Keratinocyte (primary cell): Measurements from ENCODE around the gene ZNF236. TPM values are rescaled to one million over a fixed set of nuclear protein-coding genes. Genes with fewer than 3 reads are reported as not detected.

Experiments
- DNase-seq: peaks from one replicate; pipeline ENCODE4 v3.0.0-alpha.2; 2011; ENCODE audit warnings: low read depth, missing footprints, low spot score
- FAIRE-seq: peaks from 2 replicates; lab custom pipeline; 2011; peaks lifted over from hg19 to GRCh38; lab: Jason Lieb, UNC
- H2AFZ ChIP-seq: 2 replicates; pipeline ENCODE4 v1.6.0; 2012; ENCODE audit warnings: low read length, control low read depth, inconsistent platforms; ENCODE audit not compliant: control insufficient read depth
- H3K27ac ChIP-seq: 2 replicates; pipeline ENCODE4 v1.5.1; 2011; ENCODE audit warnings: low read length; ENCODE audit not compliant: control insufficient read depth, insufficient read depth
- H3K27me3 ChIP-seq: 3 replicates; pipeline ENCODE4 v1.6.0; 2011; ENCODE audit warnings: low read length; ENCODE audit not compliant: control insufficient read depth, insufficient read depth; ENCODE audit errors: extremely low read depth
- H3K36me3 ChIP-seq, 2 experiments: 2 replicates in 1 of 2; 3 replicates in 1 of 2; pipeline ENCODE4 v1.5.1; 2011; ENCODE audit warnings: low read length in 2 of 2, mild to moderate bottlenecking in 1 of 2; ENCODE audit not compliant: control insufficient read depth in 2 of 2, insufficient read depth in 2 of 2; ENCODE audit errors: extremely low read depth in 1 of 2
- H3K4me1 ChIP-seq: 3 replicates; pipeline ENCODE4 v1.5.1; 2011; ENCODE audit warnings: low read length; ENCODE audit not compliant: control insufficient read depth, insufficient read depth; ENCODE audit errors: extremely low read depth
- H3K4me2 ChIP-seq: 3 replicates; pipeline ENCODE4 v1.6.0; 2011; ENCODE audit warnings: low read depth, low read length; ENCODE audit not compliant: control insufficient read depth, insufficient read depth; ENCODE audit errors: extremely low read depth
- H3K4me3 ChIP-seq, 3 experiments: fragments of 200-600 bp in 1 of 3; sonication (generic) in 1 of 3; 2 replicates in 2 of 3; 3 replicates in 1 of 3; pipeline ENCODE4 v1.5.1; 2011 to 2016; ENCODE audit warnings: low read length in 3 of 3, mild to moderate bottlenecking in 3 of 3, control low read depth in 2 of 3, inconsistent platforms in 1 of 3, low read depth in 1 of 3, mixed read lengths in 1 of 3, mixed run types in 1 of 3, moderate library complexity in 1 of 3; ENCODE audit not compliant: control insufficient read depth in 2 of 3, insufficient read depth in 2 of 3; ENCODE audit errors: extremely low read depth in 1 of 3
- H3K79me2 ChIP-seq: 2 replicates; pipeline ENCODE4 v1.6.0; 2012; ENCODE audit warnings: low read length; ENCODE audit not compliant: control insufficient read depth, insufficient read depth
- H3K9ac ChIP-seq: 3 replicates; pipeline ENCODE4 v1.6.0; 2011; ENCODE audit warnings: low read length; ENCODE audit not compliant: control insufficient read depth, insufficient read depth; ENCODE audit errors: extremely low read depth
- H3K9me1 ChIP-seq: 3 replicates; pipeline ENCODE4 v1.6.0; 2011; ENCODE audit warnings: low read length; ENCODE audit not compliant: control insufficient read depth, insufficient read depth; ENCODE audit errors: extremely low read depth
- H3K9me3 ChIP-seq: 2 replicates; pipeline ENCODE4 v1.5.1; 2012; ENCODE audit warnings: low read depth, low read length; ENCODE audit not compliant: control insufficient read depth
- H4K20me1 ChIP-seq: 3 replicates; pipeline ENCODE4 v1.6.0; 2011; ENCODE audit warnings: low read length; ENCODE audit not compliant: control insufficient read depth, insufficient read depth; ENCODE audit errors: extremely low read depth
- CTCF ChIP-seq, 3 experiments: IDR thresholded peaks in 1 of 3; conservative IDR thresholded peaks in 1 of 3; optimal IDR thresholded peaks in 1 of 3; 2 replicates in 2 of 3; 3 replicates in 1 of 3; pipeline versions ENCODE3 to v1.5.1; 2011; ENCODE audit warnings: low read length in 3 of 3, mild to moderate bottlenecking in 3 of 3, moderate library complexity in 2 of 3, control low read depth in 1 of 3, inconsistent platforms in 1 of 3; ENCODE audit not compliant: insufficient read depth in 2 of 3; ENCODE audit errors: extremely low read depth in 1 of 3
- EZH2 ChIP-seq: IDR thresholded peaks from one replicate; pipeline ENCODE4 v1.6.1; 2012; ENCODE audit warnings: inconsistent platforms, mild to moderate bottlenecking, low read length, moderate library complexity
- dilution Hi-C: fragments of 300-500 bp; cut with MboI; formaldehyde crosslinking; loops from one replicate; pipeline ENCODE4 v1.7.0; 2020; ENCODE audit warnings: low sequenced_read_pairs; ENCODE audit not compliant: extremely low pct_ligation_motif_present
- polyA plus RNA-seq, 5 experiments: library from polyadenylated mRNA; depleted of rRNA in 3 of 5; stranded (reverse) in 3 of 5; stranded (forward) in 1 of 5; unstranded in 1 of 5; fragments of >200 nt; gene quantifications; 1 replicate in 1 of 5; 2 replicates in 3 of 5; 3 replicates in 1 of 5; pipeline versions ENCODE4 v1.2.1 to v1.2.3, GENCODE V29; 2011 to 2012; ENCODE audit warnings: missing spikeins in 2 of 5, low read depth in 1 of 5, low replicate concordance in 1 of 5

Gene ZNF236
- polyA plus RNA-seq, 1 donor (not counting 4 experiments of a cell fraction or from before 2014, with no cell fraction given): 4.5 TPM

- Histone ChIP-seq H3K4me3 (no peak overlapping the region), H3K27ac (no peak overlapping the region), H3K9me3 (peaks cover 2% of the 10 kb centered on the region), H3K4me2 (no peak overlapping the region), H3K4me1 (no peaks in the 10 kb centered on the region), H3K36me3 (peaks cover 28 to 29% of the 10 kb centered on the region in 2 experiments), H3K79me2 (no peaks in the 10 kb centered on the region), H3K27me3 (no peaks in the 10 kb centered on the region), H3K9ac (no peak overlapping the region), H3K9me1 (no peaks in the 10 kb centered on the region), H4K20me1 (no peaks in the 10 kb centered on the region), H2AFZ (no peak overlapping the region)
- dilution Hi-C loops: no loop called here
- FAIRE-seq (no peak), DNase-seq (no peak)
- no peak for TF ChIP-seq CTCF (optimal IDR thresholded peaks at IDR 0.05 in 1 of 3, IDR thresholded peaks at IDR 0.05 in 1 of 3, conservative IDR thresholded peaks at IDR 0.05 in 1 of 3; ENCODE audit: extremely low read depth in 1 of 3, insufficient read depth in 2 of 3, low read length in 3 of 3)
- TF ChIP-seq EZH2: no peak
Observed at GRCh38 chr18:76894566-76895346, 72.4 kb downstream of the ZNF236 start.

DNA sequence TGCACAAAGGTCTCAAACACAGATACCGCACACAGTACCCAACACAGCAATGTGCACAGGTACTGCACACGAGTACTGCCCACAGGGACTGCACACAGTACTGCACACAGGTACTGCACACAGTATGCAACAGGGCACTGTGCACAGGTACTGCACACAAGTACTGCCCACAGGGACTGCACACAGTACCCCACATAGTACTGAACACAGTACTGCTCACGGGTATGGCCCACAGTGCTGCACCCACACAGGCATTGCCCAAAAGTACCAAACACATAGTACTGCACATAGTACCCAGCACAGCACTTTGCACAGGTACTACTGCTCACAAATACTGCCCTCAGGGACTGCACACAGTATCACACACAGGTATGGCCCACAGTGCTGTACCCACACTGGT lies 73.1 kb downstream of the ZNF236 start:
- H3K79me2 ChIP-seq: no peaks in the 10 kb centered on the region
- TF ChIP-seq EZH2 (no peak), CTCF (optimal IDR thresholded peaks at IDR 0.05 in 1 of 3, IDR thresholded peaks at IDR 0.05 in 1 of 3, conservative IDR thresholded peaks at IDR 0.05 in 1 of 3; ENCODE audit: extremely low read depth in 1 of 3, insufficient read depth in 2 of 3, low read length in 3 of 3) (no peak)
- DNase-seq: no peak
- no peak overlapping the region for H3K4me3 ChIP-seq
- H4K20me1 ChIP-seq: no peaks in the 10 kb centered on the region
- dilution Hi-C loops: no loop called here
- H2AFZ ChIP-seq: no peak overlapping the region
- no peak overlapping the region for H3K4me2 ChIP-seq
- H3K27ac ChIP-seq: no peak overlapping the region
- H3K9ac ChIP-seq: no peak overlapping the region
- no peaks in the 10 kb centered on the region for H3K27me3 ChIP-seq
- peaks cover 28 to 29% of the 10 kb centered on the region in 2 experiments for H3K36me3 ChIP-seq
- H3K9me1 ChIP-seq: no peaks in the 10 kb centered on the region
- H3K9me3 ChIP-seq: peaks cover 2% of the 10 kb centered on the region
- H3K4me1 ChIP-seq: no peaks in the 10 kb centered on the region
- FAIRE-seq: no peak
